Measurements from ENCODE around the gene KIFC1. TPM values are rescaled to one million over a fixed set of nuclear protein-coding genes. Genes with fewer than 3 reads are reported as not detected.
A peak's percentile ranks its signal among the peaks of the same experiment; 100 is the strongest.
"Not testable (repeated sequence)": the region's sequence is repeated elsewhere in the genome, so short reads cannot be mapped to it uniquely, and the experiment has no call there.

The KIFC1 gene
- total RNA-seq, 1 donor from 2014 or later = 0.49 TPM

DNA sequence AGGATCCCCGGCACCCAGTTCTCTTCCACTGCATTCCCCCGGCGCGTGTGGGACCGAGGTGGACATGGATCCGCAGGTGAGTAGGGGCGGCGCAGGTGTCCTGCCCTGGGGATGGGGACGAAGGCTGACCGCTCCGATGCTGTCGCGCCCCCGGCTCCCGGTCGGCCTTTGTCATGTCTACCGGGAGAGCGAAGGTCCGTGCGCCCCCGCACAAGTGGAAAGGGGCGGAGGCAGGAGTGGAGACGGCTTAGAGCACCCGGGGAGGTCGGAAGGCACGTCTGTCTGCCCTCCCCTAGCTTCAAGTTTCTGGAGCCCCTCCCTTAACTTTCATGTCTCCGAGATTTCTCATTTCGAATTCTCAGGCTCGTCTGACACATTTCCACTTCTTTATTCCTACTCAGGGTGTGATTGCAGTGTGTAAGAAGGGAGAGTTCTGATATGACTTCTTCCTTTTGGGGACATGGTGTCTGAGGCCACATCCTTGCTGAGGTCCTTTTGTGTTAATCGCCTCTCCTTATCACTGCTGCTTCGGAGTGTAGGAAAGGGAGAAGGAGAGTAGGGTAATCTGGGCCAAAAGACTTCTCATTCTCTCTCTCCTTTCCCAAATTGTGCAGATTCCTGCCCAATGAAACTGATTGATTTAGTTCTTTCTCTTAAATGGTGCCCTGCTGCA lies 435 bp downstream of the KIFC1 start:
- Histone ChIP-seq H3K36me3 (no peaks in the 10 kb centered on the region), H3K27ac (replicated peaks) (peak overlapping the region; percentile 94), H3K4me3 (peak overlapping the region; percentile 68), H3K9me3 (replicated peaks) (no peaks in the 10 kb centered on the region), H3K4me1 (peaks cover 14% of the 10 kb centered on the region), H3K27me3 (ENCODE audit: low read depth) (no peaks in the 10 kb centered on the region)
- intact Hi-C loops (cut with micrococcal nuclease) = no loop called here
- TF ChIP-seq, protein P1, sequence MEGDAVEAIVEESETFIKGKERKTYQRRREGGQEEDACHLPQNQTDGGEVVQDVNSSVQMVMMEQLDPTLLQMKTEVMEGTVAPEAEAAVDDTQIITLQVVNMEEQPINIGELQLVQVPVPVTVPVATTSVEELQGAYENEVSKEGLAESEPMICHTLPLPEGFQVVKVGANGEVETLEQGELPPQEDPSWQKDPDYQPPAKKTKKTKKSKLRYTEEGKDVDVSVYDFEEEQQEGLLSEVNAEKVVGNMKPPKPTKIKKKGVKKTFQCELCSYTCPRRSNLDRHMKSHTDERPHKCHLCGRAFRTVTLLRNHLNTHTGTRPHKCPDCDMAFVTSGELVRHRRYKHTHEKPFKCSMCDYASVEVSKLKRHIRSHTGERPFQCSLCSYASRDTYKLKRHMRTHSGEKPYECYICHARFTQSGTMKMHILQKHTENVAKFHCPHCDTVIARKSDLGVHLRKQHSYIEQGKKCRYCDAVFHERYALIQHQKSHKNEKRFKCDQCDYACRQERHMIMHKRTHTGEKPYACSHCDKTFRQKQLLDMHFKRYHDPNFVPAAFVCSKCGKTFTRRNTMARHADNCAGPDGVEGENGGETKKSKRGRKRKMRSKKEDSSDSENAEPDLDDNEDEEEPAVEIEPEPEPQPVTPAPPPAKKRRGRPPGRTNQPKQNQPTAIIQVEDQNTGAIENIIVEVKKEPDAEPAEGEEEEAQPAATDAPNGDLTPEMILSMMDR (IDR thresholded peaks at IDR 0.05; ENCODE audit: borderline replicate concordance) = no peak
- no peak for DNase-seq

DNA sequence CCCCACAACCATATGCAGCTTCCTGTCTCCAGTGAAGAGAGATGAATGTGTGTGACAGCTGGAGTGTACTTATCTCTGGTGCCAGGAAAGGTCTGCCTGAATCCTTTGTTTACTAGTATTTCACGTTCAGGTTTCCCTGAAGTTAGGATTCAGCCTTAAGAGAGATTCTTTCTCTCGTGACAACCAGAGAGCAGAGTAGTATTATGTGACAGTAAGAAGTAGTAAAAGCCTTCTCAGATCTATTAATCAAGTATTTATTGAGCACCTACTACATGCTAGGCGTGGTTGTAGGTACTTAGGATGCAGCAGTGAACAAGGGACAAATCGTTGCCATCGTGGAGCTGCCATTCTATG lies 949 bp downstream of the KIFC1 start:
- H3K4me3 ChIP-seq = peak overlapping the region; percentile 68
- no peaks in the 10 kb centered on the region for H3K27me3 ChIP-seq (ENCODE audit: low read depth)
- intact Hi-C loops (cut with micrococcal nuclease) = no loop called here
- no peaks in the 10 kb centered on the region for H3K9me3 ChIP-seq (replicated peaks)
- TF ChIP-seq, protein P1 (IDR thresholded peaks at IDR 0.05; ENCODE audit: borderline replicate concordance) = no peak
- no peak for DNase-seq
- H3K36me3 ChIP-seq = no peaks in the 10 kb centered on the region
- peaks cover 14% of the 10 kb centered on the region for H3K4me1 ChIP-seq
- no peak overlapping the region for H3K27ac ChIP-seq (replicated peaks)

DNA sequence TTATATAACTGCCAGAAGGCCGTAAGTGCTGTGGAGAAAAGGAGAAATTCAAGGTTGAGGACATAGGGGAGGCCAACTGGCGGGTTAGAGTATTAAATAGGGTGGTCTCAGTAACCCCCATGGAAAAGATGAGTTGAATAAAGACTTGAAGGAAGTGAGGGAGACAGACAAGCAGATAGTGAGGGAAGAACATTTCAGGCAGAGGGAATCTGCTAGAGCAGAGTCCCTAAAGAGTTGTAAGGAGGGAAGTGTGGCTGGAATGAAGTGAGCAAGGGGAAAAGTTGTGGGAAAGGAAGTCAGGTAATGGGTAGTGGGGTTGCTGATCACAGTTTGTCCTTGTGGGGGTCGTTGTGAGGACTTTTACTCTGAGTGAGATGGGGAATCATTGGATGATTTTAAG lies 1.4 kb downstream of the KIFC1 start:
- no peak overlapping the region for H3K4me3 ChIP-seq
- intact Hi-C loops (cut with micrococcal nuclease) = no loop called here
- TF ChIP-seq, protein P1 (IDR thresholded peaks at IDR 0.05; ENCODE audit: borderline replicate concordance) = no peak
- no peak for DNase-seq
- no peaks in the 10 kb centered on the region for H3K36me3 ChIP-seq
- no peak overlapping the region for H3K27ac ChIP-seq (replicated peaks)
- H3K4me1 ChIP-seq = peaks cover 14% of the 10 kb centered on the region
- H3K9me3 ChIP-seq (replicated peaks) = no peaks in the 10 kb centered on the region
- no peaks in the 10 kb centered on the region for H3K27me3 ChIP-seq (ENCODE audit: low read depth)

DNA sequence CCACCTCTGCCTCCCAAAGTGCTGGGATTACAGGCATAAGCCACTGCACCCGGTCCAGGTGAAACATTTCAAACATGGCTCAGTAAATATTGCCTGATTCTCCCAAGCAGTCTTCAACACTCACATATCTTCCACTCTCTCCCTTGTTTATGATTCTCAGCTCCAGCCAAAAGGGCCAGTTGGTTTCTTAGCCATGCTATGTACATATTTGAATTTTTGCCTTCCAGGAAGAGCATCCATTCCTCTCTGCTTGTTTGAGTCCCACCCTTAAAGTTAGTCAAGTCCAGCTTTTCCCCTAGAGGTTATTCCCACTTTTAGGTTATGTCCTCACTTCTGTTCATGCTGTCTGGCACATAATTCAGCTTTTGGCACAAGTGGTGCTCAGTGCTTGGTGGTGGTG lies 5.9 kb downstream of the KIFC1 start:
- H3K27ac ChIP-seq (replicated peaks) = no peak overlapping the region
- no peak for DNase-seq
- intact Hi-C loops (cut with micrococcal nuclease) = no loop called here
- TF ChIP-seq, protein P1 (IDR thresholded peaks at IDR 0.05; ENCODE audit: borderline replicate concordance) = no peak
- no peaks in the 10 kb centered on the region for H3K4me1 ChIP-seq
- H3K27me3 ChIP-seq (ENCODE audit: low read depth) = no peaks in the 10 kb centered on the region
- H3K9me3 ChIP-seq (replicated peaks) = no peaks in the 10 kb centered on the region
- H3K4me3 ChIP-seq = no peak overlapping the region
- no peaks in the 10 kb centered on the region for H3K36me3 ChIP-seq

DNA sequence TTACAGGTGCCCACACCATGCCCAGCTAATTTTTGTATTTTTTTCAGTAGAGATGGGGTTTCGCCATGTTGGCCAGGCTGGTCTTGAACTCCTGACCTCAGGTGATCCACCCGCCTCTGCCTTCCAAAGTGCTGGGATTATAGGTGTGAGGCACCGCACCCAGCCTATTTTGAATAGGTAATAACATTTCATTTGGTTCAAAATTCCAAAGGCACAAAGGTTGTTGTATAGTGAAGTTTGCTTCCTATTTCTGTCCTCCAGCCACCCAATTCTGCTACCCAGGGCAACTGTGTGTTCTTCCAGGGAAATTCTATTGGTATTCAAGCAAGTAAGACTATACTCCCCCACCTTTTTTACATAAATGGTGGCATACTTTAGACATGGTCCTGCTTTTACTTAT lies 7.0 kb downstream of the KIFC1 start:
- H3K4me3 ChIP-seq; DNase-seq; H3K27me3 ChIP-seq (ENCODE audit: low read depth); intact Hi-C loops (cut with micrococcal nuclease); H3K9me3 ChIP-seq (replicated peaks); H3K27ac ChIP-seq (replicated peaks); H3K36me3 ChIP-seq; H3K4me1 ChIP-seq: not testable (repeated sequence)

DNA sequence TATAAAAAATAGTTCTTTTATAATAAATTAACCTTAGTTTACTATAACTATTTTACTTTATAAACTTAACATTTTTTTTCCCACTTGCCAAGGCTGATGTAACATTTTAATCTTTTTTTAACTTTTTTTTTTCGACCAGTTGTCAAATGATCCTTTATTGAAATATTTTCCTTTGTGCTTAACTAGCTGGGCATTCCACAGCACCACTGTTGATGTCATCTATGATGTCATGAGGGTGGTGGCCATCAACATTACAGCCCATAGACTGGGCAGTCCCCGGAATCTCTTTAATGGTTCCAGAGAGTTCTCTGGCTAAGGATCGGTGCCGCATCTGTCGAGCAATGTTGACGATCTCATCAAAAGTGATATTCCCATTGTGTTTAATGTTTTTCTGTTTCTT lies 8.3 kb downstream of the KIFC1 start:
- intact Hi-C loops (cut with micrococcal nuclease); H3K27ac ChIP-seq (replicated peaks); H3K4me3 ChIP-seq; H3K36me3 ChIP-seq; H3K27me3 ChIP-seq (ENCODE audit: low read depth); DNase-seq; H3K4me1 ChIP-seq; H3K9me3 ChIP-seq (replicated peaks): not testable (repeated sequence)

Data from left ventricle myocardium inferior (tissue), 1 donor.